ENCODE results near the gene PSMD2.
A peak's percentile ranks its signal among the peaks of the same experiment; 100 is the strongest.

The PSMD2 gene

DNA sequence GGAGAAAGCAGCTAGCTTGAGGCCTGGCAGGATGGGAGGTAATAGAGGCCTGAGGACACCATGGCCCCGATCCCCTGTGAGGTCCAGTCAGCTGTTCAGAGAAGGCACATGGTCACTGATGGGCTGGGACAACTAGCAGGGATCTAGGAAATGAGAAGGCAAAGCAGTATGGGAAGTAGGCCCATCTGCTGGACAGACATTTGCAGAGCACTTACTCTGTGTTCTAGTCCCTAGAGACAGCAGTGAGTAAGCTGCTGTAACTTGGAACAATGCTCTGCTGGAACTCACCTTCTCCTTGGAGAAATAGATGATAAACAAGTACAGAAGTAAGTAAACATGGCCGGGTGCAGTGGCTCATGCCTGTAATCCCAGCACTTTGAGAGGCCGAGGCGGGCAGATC lies 16.1 kb upstream of the PSMD2 start:
- no peak for DNase-seq

DNA sequence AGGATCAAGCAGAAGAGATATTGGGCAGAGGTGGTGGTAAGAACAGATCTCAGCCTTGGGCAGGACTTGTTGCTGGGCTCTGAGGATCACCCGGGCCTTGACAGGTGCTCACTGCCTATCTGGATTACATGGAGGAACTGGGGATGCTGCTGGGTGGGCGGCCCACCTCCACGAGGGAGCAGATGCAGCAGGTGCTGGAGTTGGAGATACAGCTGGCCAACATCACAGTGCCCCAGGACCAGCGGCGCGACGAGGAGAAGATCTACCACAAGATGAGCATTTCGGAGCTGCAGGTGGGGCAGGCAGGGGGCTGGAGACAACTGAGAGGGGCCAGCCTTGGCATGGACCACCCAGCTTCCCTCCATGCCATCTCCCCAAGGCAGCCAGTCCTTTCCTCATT lies 15.4 kb upstream of the PSMD2 start:
- no peak for DNase-seq

DNA sequence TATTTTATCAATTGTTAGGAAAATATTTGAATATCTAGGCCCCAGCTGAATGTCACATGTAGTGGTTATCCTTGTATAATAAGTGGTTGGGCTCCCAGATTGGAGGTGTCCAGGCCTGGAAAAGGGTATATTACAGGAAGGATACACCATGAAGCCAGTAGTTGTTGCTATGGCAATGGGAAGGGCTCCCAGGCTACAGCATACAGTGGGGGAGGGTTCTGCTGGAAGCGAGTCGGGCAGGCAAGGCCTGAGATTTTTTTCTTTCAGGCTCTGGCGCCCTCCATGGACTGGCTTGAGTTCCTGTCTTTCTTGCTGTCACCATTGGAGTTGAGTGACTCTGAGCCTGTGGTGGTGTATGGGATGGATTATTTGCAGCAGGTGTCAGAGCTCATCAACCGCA lies 14.3 kb upstream of the PSMD2 start:
- peak; percentile 67 for DNase-seq

DNA sequence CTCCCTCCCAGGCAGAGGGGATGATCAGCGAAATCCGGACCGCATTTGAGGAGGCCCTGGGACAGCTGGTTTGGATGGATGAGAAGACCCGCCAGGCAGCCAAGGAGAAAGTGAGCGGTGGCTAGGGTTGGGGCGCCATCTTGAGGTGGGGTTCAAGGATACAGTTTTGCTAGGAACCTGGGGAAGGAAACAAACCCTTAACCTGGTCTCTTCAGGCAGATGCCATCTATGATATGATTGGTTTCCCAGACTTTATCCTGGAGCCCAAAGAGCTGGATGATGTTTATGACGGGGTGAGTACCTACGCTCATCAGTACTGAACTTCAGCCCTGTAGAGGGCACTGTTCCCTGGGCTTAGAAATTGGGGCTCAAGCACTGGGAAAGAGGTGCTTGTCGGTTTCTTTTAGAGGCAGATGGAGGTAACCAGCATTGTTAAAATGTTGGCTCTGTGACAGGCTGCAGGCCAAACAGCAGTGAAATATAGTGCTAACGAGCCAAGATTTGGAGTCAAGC lies 9.6 kb upstream of the PSMD2 start:
- DNase-seq, result peak; percentile 78

DNA sequence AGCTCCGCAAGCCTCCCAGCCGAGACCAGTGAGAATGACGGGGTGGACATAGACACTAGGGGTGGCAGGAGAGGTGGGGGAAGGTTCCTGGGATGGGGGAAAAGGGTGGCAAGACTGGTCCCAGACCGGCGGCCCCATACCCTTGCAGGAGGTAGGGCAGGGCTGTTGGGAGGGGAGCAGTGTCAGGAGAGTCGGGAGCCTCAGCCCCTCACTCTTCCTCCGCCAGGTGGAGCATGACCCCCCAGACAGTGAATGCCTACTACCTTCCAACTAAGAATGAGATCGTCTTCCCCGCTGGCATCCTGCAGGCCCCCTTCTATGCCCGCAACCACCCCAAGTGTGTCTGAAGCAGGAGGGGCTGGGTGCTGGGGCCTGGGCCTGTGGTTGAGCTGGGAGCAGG lies 8.7 kb upstream of the PSMD2 start:
- DNase-seq, result no peak

DNA sequence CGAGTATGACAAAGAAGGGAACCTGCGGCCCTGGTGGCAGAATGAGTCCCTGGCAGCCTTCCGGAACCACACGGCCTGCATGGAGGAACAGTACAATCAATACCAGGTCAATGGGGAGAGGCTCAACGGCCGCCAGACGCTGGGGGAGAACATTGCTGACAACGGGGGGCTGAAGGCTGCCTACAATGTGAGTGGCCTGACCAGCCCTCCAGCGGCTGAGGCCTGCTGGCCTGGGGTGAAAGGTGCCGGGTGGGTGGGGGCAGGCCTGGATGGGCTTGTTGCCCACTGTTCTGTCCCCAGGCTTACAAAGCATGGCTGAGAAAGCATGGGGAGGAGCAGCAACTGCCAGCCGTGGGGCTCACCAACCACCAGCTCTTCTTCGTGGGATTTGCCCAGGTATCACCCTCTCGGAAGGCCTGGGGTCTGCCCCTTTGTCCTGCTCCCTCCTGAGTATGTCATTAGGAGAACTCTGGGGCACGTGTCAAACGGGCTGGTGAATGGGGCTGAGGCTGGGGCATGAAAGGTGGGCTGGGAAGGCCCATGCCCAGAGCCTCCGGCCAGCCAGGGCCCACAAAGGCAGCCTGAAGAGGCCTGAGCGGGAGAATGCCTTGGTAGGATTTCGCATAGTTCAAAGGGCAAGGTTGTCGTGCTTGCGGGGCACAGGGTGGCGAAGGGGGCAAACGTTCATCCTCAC lies 7.8 kb upstream of the PSMD2 start:
- DNase-seq, result no peak

DNA sequence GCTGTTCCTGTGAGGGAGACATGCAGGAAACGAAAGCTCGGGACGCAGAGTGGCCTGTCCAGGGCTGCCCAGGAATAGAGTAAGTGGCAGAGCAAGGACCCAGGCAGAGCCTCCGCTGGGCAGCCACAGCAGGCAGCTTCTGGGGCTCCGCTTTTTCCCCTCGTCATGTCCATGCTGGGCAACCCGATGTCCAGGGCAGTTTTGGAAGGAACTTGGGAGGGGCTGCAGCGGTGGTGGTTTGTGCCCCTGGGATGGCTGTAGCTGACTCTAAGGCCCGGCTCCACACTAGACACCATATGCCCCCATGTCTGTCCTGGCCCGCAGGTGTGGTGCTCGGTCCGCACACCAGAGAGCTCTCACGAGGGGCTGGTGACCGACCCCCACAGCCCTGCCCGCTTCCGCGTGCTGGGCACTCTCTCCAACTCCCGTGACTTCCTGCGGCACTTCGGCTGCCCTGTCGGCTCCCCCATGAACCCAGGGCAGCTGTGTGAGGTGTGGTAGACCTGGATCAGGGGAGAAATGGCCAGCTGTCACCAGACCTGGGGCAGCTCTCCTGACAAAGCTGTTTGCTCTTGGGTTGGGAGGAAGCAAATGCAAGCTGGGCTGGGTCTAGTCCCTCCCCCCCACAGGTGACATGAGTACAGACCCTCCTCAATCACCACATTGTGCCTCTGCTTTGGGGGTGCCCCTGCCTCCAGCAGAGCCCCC lies 7.1 kb upstream of the PSMD2 start:
- no peak for DNase-seq

DNA sequence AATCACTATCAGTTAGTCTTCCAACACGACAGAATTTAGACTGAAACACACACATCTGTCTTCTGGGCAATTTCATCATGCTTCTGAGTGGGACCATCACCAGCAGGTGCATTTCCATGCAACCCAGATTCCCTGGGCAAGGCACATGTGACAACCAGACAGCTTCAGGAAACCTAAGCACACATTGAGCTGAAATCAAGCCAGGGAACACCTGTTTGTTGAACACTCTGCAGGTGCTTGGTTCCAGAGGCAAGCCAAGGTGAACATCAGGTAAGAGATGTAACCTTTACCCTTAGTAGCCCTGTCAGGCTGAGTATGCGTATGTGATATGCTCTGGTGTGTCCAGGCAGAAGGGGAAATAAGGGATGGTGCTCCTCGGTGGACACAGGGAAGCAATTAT lies 3.3 kb upstream of the PSMD2 start:
- no peak for DNase-seq

DNA sequence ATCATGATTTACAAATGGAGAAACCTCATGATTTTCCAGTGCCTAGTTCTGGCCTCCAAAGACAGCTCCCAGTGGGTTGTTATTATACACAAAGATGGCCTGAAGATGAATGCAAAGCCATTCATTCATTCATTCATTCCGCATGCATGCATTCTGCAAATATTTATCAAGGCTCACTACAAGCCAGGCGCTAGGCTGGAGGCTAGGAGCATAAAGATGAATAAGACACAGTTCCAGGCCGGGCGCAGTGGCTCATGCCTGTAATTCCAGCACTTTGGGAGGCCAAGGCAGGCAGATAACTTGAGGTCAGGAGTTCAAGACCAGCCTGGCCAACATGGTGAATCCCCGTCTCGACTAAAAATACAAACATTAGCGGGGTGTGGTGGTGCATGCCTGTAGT lies 2.4 kb upstream of the PSMD2 start:
- no peak for DNase-seq

DNA sequence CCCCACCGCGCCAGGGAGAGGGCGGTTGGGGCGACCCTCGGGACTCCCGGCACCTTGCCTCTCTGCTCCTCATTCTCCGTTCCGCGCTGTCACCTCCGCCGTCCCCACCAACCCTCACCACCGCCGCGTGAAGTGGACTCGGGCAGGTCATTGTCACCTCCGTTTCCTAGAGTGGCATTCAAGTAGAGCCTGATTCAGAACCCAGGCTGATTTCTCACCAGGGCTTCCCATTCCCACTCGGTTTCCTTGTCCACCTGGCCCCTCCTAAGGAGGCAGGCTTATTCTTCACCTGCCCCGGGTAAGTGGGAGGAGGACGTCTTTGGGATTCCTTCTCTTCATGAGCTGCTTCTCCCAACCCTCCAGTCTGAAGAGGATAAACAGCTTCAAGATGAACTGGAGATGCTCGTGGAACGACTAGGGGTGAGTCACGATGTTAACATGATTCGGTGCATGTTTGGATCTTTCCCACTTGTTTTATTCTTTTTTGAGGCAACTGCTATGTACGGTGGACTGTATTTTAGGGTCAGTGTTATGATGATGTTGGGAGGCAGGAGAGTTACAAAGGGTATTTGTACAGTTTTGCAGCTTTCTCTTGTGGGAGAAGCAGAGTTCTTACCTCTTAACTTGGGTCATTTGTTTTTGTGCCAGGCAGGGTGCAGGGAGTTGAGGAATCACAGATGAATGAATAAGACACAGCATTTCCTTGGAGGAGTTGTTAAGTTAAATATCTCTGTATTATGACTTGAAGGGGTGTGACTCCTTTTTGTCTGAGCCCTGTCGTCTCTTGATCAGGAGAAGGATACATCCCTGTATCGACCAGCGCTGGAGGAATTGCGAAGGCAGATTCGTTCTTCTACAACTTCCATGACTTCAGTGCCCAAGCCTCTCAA lies 692 bp downstream of the PSMD2 start:
- DNase-seq, result no peak

DNA sequence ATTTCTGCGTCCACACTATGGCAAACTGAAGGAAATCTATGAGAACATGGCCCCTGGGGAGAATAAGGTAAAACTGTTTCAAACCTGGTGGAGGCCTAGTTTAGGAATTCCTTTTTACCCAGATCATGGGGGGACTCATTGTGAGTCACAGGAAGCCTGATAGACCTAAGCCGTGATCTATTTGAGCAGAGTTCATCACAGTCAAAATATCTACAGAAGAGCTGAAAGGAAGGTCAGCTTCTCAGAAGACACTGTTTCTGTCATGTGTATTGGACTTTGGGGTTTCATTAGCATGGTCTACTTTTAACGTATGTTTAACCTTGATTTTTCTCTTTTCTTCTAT lies 1.3 kb downstream of the PSMD2 start:
- DNase-seq, result no peak

DNA sequence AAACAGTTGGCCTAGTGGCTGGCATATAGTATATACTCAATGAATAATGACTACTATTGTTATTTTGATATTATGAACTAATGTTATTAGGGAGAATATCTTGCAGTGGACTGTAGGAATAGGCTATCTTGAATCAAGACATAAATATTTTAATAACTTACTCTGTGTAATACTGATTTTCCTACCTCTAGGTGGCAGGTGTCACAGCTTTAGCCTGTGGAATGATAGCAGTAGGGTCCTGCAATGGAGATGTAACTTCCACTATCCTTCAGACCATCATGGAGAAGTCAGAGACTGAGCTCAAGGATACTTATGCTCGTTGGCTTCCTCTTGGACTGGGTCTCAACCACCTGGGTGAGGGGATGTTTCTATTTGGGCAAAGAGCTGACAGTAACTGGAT lies 6.5 kb downstream of the PSMD2 start:
- DNase-seq, result peak; percentile 65

DNA sequence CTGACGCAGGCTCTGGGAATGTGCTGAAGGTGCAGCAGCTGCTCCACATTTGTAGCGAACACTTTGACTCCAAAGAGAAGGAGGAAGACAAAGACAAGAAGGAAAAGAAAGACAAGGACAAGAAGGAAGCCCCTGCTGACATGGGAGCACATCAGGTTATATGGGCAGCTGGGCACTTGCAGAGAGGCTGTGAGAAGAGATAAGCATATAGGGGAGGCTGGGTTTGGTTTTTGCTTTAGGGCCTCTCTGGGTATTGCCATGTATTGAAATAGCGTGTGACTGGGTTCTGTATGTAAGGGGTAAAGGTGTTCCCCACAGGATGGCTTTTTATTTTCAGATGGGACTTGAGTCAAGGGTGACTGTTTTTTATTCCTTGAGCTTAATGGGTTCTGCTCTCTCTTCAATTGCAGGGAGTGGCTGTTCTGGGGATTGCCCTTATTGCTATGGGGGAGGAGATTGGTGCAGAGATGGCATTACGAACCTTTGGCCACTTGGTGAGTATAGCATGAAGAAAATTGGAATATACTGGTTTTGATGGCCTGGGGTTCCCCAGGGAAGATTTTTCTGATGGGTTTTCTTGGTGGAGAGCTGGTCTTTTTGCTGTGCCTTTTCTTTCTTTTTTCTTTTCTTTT lies 7.4 kb downstream of the PSMD2 start:
- DNase-seq, result peak; percentile 86

DNA sequence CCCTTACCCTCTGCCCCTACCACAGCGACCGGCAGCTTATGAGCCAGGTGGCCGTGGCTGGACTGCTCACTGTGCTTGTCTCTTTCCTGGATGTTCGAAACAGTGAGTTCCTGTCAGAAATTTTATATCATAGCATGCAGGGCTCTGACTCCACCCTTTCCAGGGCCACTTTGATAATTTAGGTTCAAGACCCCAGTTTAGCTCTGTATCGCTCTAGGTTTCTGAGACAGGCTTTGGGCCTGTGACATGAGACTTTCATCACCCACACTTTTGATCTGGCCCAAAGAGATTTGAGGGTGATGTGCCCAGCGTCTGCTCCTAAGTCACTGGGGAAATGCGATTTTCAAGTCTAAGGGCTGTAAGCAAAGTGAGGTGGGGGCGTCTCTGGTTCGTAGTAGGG lies 8.9 kb downstream of the PSMD2 start:
- no peak for DNase-seq

DNA sequence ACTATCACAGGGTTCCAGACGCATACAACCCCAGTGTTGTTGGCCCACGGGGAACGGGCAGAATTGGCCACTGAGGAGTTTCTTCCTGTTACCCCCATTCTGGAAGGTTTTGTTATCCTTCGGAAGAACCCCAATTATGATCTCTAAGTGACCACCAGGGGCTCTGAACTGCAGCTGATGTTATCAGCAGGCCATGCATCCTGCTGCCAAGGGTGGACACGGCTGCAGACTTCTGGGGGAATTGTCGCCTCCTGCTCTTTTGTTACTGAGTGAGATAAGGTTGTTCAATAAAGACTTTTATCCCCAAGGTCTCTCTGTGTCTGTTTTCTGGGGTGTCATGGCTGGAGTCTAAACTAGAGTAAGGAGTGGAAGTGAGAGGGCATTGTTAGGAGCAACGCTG lies 9.7 kb downstream of the PSMD2 start:
- peak; percentile 37 for DNase-seq

DNA sequence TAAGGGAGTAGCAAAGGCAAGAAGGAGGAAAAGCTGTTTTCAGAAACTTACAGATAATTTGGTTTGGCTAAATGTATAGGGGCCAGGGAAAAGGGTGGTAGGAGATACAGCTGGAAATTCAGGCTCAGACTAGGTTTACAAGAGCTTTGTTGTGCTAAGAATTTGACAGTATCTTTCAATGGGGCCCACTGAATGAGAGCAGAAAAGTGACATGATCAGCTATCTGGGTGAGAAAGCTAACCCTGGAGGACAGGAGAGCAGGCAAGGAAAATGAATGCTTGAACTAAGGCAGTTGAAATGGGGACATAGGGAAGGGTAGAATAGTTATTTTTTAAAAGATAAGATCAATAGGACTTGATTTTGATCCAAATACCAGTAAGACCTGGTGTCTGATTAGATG lies 12.6 kb downstream of the PSMD2 start:
- DNase-seq, result no peak

DNA sequence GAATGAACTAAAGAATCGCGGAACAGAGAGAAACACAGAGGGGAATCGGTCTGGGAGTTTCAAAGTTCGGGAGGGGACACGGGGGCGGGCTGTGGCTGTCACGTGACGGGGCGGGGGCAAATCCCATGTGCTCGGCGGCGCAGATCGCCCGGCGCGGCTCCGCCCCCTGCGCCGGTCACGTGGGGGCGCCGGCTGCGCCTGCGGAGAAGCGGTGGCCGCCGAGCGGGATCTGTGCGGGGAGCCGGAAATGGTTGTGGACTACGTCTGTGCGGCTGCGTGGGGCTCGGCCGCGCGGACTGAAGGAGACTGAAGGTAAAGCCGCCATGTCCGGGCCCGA lies 15.3 kb downstream of the PSMD2 start, which contains the start of gene EIF4G1:
TSS of gene EIF4G1 (plus strand) at position 244 of the 337 bp plus-strand sequence. CDS start 1,191 bp downstream, outside the sequence.
- peak; percentile 96 for DNase-seq

DNA sequence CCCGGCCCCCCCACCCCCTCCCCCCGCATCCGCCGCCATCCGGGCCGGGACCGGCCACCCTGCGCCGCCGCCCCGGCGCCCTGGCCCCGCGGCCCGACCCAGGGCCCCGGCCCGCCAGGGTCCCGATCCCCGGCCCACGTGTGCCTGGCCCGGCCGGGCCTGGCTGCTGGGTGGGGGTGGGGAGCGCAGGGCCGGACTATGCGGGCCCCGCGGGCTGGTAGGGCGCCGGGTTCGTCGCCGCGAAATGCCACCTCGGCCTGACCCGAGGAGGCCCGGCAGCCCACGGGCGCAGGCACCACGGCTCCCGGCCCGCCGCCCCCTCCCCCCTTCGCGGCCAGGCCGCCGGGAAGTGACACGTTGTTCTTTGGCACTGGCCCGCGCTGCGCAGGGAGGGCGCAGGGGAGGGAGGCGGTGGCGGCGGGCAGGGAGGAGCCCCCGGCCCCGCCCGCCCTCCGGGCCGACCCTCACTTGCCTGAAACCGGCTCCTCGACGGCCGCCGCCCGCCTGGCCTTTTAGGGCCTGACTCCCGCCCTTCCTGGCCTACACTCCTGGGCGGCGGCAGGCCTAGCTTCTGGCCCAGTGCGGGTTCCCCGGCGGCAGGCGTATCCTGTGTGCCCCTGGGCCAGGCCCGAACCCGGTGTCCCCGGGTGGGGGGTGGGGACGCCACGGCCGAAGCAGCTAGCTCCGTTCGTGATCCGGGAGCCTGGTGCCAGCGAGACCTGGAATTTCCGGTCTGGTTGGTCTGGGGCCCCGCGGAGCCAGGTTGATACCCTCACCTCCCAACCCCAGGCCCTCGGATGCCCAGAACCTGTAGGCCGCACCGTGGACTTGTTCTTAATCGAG lies 15.9 kb downstream of the PSMD2 start:
- peak; percentile 86 for DNase-seq

DNA sequence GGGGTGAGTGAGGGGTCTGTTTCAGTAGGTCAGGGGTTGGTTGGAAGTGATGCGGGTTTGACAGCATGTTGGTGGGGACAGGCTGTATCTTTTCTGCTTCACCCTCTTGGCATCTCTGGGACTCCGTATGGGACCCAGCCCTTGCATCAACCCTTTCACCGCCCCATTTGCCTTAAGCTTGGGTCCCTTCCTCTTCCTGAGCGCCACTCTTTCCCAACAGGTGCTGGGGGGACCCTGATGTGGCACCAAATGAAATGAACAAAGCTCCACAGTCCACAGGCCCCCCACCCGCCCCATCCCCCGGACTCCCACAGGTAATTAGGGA lies 16.5 kb downstream of the PSMD2 start:
- peak; percentile 64 for DNase-seq

DNA sequence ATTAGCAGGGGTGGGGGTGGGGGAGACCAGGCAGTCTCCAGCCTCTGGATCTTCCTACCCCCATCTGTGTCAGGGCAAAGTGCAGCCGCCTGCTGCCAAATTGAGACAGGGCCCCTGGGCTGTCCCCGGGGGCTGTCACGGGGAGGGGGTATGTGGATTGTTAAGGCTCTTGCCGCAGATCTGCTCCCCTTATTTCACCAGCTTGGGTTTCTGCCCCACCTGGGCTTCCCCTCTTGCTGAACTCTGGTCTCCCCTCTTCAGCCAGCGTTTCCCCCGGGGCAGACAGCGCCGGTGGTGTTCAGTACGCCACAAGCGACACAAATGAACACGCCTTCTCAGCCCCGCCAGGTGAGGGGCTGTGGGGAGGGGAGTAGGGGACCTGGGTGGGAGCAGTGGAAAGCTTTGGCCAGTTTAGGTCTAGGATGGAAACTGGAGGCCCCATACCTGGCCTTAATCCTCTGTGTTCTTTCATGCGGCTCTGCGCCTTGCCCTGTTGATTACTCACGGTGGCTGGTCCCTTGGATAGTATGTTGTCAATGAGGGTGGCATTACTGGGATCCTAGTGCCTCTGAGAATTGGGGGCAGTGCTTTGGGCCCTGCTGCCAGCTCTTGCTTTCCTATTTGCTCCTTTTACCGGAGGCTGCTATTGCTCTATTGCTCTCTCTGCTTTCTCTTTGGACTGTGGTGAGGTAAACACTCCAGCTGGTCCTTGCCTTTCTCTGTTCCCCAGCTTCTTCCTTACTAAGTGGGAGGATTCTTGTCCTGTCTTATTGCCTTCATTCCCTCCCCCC lies 17.0 kb downstream of the PSMD2 start:
- DNase-seq, result peak; percentile 32

DNA sequence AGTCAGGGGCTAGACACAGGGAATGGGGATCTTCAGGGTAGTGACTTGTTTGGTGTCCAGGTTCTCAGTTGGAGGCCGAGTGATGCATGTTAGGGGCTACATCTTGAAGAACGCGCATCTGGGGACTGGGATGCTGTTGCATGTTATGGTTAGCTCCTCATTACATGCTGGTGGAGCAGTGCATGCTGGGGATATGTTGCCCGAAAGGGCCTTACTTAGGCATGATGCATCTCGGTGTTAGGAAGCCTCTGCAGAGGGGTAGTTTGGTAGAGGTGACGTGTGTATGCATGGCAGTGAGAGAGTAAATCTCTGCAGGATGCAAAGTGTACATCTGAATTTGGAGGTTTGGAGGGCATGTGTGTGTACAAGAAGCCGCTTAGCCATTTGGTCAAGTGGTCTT lies 17.8 kb downstream of the PSMD2 start:
- DNase-seq, result no peak

DNA sequence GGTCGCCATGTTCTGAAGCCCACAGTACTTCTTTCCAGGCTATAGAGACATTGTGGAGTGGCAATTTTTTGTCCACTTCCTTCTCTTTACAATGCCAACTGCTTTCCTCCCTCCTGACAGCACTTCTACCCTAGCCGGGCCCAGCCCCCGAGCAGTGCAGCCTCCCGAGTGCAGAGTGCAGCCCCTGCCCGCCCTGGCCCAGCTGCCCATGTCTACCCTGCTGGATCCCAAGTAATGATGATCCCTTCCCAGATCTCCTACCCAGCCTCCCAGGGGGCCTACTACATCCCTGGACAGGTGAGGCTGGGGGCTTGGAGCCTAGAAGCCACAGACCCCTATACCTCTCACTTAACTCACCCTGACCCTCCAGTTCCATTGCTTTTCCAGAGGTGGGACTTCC lies 18.2 kb downstream of the PSMD2 start:
- no peak for DNase-seq

Data from hematopoietic multipotent progenitor cell treated with erythropoietin and hydrocortisone succinate and interleukin-3 and kit ligand, for 6 days (in vitro differentiated cells).